HG03060 (cell line): ENCODE measurements around the gene ANKRD11.

Source experiments
- ATAC-seq: cut with Tn5 transposase; IDR thresholded peaks from one replicate; pipeline ENCODE4 v1.9.1; 2021; ENCODE audit warnings: low read depth, moderate number of reproducible peaks; ENCODE audit not compliant: unreplicated experiment

The ANKRD11 gene

DNA sequence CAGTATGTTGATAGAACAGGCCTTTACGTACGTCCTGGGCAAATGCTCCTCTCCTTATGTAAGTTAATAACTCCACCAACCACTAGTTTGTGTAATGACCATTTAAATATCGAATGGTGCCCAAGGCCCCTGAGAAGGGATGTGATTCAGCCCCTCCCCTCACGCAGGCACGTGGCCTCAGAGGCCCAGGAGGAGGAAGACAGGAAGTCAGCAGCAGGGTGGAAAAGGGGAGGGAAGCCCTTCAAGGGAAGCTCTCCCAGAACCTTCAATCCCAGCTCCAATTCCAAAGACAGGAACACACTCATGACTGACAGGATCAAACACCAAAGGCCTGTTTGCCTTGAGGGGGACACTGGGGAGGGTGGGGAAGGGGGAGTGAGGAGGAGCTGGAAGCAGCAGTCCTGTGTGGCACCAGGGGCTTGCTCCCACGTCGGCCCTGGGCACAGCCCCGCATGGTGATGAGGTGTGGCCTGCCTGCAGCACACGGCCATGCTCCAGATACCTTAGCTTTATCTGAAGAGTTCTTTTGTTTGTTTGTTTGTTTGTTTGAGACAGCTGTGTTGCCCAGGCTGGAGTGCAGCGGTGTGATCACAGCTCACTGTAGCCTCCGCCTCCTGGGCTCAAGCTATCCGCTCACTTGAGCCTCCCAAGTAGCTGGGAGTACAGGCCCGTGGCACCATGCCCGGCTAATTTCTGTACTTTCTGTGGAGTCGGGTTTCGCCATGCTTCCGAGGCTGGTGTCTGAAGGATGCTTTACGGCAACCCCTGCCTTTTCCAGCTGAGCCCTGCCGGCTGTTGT is 167.8 kb downstream of the ANKRD11 start:
- no peak for ATAC-seq

DNA sequence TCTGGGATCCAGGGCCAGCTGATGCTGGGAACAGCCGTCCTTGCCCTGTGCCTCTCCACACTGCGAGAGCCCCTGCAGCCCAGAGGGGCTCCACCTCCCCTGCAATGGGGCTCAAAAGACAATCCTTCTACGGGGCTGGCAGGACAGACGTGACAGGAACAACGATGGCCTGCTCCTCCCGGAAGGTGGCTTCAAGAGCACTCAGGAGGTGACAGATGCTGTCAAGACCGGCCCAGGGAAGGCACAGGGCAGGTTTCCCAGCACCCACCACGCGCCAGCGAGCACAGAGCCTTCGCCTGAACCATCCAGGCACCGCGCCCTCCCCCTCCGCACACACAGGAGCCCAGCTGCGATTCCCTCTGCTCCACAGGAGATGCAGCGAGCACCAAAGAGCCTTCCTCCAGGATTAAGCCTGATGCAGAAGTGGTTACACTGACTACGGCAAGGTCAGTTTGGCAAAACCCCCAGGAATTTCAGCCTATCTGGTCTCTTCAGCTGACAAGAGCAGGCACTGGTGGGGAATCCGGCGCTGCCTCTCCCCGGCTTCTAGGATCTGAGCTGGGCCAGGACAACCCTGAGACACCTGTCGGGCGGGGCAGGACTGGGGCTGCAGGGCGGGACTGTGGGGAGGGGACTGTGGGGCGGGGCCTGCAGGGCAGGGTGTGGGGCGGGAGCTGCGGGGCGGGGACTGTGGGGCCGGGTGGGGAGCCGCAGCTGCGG is 169.4 kb downstream of the ANKRD11 start:
- no peak for ATAC-seq

DNA sequence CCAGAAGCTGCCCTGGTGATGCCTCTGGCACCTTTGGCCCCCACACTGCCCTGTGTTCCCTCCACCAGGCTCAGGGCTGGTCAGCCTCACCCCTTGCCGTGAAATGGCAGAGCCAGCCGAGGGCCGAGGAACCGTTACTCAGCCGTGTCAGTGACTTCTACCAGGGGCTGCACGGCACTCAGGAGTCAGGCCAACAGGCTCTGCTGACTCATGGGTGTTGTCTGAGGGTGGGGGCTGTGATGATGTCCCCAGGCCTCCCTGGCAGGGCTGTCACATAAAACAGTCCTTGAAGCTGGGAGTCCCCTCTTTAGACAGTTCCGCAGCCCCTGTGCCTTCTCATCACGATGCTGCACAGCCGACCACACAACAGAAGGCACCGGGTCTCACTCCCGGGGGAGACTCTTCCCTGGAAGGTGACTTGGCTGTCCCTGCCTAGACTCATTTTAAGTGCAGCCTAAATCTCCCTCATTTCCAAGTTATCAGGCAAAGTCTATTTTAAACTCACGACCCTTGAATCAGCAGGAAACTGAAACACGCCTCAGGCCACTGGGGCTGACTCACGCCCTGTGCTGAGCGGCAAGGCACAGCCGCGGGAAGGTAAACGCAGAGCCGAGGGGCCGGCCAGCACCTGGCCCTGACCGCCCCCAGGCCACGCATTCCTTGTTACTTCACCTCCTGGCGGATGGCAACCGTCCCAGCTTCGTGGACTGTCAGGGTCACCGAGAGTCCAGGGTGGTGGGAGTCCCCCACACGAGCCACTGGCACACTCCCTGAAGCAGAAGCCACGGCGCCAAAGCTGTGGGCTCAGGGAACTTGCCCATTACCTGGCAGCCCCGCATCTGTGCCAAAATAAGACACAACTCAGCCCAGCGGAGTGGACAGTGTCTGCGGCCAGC is 170.2 kb downstream of the ANKRD11 start:
- no peak for ATAC-seq

DNA sequence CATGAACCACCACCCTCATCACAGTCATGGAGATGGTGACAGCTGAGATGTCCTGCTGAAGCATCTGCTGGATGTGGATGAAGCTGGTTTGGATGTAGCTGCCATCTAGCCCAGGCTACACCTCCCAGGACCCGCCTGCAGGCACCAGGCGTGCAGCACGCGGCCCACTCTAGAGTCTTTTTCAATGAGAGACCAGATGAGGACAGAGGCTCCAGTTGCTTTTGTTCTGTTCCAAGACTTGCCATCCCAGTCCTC is 170.8 kb downstream of the ANKRD11 start:
- ATAC-seq, result no peak

DNA sequence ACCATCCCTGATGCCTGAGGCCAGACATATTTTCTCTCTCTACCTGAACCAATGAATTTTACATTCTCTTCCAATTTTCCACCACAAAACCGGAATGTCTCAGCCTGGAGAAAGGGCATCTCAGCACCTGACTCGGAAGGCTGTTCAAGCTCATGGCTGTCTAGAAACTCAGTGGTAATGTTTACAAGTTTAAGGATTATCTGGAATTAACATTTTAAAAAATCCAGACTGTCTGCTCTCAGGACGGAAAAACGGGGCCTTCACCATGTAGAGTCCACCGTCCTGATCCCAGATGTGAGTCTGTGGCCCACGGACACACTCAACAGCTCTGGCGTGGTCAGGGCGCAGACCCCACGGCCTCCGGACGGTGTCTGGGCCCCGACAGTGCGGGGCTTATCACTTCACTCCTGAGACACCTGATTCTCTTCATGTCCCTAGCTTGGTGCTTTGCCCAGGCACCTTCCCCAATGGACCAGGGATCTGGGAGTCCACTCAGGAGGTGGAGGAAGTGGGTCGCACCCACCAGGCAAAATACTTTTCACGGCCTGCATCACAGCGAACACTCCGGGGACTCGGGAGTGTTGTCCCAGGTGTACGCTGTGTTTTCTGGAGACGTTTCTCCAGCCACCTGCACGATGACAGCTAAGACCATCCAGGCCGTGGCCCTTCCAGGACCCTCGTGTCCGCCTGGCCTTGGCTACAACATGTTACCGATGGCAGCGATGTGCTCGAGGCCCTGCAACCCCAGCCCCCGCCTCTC is 171.3 kb downstream of the ANKRD11 start:
- no peak for ATAC-seq

DNA sequence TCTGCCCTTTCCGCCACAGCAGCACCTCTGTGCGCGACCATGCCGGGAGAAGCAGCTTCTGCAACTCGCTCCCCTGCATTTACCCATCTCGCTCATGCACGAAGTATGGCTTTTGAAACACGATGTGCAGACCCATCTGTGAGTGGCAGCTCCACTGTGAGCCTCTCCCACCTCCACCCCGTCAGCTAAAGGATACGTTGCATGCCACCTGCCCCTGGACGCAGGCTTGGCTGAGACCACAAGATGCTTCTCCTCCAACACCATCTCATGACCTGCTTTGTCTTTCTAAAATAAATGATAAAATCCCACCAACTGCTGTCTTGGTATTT is 172.0 kb downstream of the ANKRD11 start:
- no peak for ATAC-seq

DNA sequence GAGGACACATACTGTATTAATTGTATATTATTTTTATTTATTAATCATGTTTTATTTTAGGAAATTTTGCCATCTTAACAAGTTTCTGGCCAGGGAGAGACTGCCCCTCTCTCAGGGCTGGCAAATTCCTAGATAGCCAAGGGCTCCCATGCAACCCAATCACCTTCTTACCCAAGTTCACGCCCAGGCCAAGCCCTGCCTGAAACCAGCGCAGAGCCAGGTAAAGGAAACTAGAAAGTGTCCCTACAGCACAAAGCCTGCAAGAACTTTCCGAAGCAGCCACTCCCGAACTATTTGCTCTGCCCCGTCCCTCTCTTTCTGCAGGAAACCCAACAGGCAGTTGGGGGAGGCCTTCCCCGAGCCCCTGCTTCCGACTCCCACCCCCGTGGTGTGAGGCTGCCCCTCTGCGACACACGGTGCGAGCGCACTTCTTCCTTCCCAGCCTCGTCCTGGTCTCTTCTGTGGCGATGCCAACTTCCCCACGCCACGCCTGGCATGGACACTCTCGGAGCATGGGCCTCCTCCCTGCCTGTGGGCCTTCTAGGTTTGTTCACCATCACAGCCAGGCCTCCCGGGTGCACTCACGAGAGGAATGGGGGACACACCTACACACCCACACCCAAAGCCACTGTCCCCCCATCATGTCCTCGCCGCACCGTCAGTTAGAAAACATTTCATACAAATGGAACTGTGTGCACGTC is 172.5 kb downstream of the ANKRD11 start:
- ATAC-seq, result no peak

DNA sequence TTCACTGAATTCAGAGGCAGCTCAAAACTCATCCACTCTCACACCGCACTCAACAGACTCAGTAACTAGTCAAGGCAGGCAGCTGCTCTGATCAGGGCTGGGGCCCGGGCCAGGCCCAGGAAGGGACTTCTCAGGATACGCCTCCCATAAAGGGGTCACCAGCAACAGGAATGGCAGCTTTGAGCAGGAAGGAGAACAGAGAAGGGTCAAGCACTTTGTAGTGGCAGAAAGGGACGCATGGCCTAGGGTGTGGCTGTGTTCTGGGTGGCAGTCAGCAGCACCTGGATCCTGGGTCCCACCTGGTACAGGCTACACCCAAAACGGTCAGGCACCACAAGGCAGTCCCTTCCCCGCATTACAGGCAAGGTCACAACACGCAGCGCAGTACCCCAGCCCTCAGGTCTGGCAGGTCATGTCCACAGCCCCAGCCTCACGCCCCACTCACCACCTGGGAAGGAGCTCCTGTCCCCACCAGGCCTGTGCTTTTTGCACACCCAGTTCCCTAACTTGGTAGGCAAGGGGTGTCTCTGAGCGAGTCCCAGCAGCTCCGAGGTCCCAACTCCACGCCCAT is 173.2 kb downstream of the ANKRD11 start:
- no peak for ATAC-seq

DNA sequence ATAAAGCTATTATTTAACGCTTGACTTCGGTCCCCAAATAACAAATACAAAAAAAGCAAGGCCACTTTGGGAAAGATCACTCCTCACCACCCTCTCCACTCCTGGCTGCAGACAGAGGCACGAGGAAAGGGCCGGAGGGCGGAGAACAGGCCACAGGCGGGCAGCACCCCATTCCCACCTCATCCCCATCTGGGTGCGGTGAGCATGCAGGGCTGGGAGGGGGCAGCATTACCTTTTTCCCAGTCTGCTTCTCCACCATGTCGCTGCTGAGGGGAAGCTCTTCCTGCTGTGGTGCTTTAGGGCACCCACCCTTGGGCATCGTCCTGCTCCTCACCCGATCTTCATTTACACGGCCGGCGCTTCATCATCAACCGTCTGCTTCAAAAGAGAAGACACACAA is 173.7 kb downstream of the ANKRD11 start:
- no peak for ATAC-seq

DNA sequence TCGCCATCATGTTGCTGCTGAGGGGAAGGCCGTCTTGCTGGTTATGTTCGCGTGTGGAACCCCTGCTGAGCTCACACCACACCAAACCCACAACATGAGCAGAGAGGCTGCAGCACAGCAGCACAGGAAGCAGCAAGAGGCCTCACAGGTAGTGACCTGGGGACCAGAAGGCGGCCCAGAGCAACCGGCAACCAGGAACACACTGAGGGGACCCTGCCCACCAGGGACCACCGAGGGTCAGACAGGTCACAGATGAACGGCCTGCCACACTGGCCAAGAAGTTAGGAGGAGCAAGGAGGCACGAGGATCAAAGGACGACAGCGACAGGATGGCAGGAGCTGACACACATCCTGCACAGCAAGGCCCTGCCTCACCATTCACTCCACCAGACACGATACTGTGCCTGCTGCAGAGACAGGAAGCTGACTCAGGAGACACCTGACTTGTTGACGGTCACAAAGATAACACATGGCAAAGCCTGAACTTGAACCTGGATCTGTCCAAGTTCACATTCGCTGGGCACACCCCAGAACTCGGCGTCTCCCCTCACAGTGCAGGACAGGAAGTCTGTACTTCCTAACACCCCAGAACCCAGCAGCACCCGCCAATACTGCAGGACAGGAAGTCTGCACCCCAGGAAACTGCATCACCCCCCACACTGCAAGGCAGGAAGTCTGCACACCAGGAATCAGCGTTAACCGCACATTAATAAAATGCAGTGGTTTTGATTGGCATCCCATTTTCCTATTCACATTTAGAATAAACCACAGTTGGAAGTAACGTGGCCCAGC is 174.4 kb downstream of the ANKRD11 start:
- no peak for ATAC-seq

DNA sequence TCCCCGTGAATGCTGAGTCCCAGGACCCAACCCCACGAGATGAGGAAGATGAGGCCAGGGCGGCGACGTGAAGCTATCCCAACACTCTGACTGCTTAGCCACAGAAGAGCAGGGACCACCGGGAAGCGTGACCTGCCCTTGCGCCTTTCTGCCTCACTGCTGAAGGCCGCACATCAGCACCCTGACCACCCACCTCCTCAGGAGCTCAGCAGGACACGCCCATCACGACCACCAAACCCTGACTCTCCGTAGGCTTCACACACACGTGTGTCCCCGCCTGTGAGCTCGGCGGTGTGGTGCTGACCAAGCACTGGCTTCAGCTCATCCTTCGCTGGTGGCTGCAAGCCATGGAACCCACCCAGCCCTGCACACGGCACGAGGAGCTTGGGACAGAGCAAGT is 175.1 kb downstream of the ANKRD11 start:
- no peak for ATAC-seq

DNA sequence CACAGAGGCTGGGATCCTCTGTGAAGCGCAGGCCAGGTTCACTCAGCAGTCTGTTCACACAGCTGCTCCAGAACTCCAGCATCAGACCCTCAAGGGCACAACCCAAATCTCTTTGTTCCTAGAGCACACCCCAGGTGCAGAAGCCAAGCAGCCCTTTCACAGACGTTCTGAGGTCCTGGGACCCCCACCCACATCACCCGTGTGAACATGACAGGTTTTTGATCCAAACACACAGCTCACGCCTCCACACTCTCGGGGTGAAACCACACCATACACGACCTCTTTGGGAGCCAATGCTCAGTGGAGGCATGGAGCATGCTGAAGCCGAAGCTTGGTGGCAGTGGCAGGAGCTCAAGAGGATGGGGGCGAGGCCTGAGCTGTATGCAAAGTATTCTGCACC is 175.5 kb downstream of the ANKRD11 start:
- no peak for ATAC-seq

DNA sequence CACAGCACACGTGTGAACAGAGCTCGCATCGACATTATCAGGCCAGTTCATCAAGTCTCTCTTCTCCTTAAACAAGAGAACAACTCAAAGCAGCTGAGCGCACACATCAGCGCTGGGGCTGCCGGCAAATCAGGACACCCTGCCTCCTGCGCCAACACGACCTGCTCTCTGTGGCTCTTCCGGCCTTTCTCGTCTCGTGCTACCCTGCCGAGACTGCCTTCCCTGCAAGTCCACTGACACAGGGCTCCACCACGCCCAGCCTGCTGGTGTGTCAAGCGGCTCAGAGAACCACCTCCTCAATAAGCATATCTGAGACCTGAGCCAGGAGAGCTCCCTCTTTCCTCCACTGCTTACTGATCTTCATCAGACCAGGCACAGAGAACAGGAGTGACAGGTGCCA is 176.0 kb downstream of the ANKRD11 start:
- no peak for ATAC-seq

DNA sequence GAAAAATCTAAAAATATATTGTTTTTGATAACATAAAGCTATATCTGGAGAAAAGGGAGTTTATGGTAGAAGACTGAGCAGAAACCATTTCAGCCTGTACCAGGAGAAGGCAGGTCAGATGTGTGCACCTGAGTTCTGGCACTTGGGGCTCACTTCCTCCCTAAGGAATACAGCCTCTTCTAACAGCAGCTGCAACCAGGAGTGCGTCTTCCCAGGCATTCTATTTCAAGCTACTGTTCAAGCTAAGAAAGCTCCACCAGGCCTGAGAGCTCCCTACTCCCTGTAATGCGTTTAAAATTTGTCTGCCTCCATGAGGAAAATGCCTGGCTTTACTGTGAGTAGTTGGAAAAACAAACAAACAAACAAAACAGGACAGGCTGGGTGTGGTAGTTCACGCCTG is 176.8 kb downstream of the ANKRD11 start:
- ATAC-seq, result no peak

DNA sequence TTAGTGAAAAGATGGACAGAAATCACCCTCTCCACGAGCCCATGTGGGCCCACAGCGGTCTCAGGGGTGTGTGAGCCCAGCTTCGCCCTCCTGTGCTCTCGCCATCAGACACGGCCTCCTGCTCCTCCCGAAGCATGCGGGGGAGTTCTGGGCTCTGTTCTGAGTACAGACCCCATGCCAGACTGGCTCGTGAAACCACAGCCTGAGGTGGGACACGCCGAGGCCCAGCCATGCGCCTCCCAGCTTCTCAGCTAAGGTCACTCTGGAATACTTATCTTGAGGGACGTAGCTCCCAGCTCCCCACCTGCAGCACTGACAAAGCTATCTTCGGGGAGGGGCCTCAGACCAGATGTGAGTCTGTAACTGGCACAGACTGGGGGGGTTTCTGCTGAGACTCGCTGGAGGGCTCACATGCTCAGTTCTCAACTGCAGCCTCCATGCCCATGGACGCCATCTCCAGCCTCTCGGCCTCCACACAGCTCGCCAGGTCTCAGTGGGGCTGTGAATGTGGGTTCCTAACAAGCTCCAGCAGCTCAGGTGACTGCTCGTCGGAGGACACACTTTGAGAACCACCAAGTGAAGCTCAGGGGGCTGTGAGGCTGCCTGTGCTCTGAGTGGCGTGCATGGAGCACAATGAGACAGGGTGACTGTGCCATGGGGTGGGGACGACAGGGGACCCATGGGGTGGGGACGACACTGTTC is 177.6 kb downstream of the ANKRD11 start:
- no peak for ATAC-seq

DNA sequence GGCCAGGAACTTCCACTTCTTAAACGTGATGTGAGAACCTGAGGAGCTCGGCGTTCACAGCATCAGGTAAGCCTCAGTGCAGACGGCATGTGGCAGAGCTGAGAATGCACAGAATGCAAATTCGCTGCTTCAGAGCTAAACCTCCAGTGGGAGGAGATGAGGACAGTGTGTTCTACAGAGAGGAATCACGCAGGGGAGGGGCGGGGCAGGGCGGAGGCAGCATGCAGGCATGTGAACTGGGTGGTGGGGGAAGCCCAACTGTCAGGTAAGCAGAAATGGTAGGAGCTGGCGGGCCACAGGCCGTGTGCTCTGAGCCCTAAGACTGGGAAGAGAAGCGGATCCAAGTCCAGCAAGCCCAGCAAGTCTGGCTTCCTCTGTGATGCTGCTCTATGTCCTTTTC is 178.2 kb downstream of the ANKRD11 start:
- no peak for ATAC-seq

DNA sequence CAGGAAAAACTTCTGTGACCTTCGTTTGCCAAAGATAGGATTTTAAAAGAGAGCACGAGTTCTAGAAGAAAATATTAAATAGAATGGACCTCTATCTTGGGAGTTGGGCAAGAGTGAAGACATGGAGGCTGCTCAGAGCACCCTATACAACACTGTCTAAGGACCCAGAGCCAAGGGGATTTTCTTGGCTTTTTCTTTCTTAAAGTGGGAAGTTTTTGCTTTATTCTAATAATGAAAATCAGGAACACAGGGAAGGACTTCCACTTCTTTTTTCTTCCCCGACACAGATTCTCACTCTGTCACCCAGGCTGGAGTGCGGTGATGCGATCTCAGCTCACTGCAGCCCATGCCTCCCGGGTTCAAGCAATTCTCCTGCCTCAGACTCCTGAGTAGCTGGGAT is 178.7 kb downstream of the ANKRD11 start:
- no peak for ATAC-seq

DNA sequence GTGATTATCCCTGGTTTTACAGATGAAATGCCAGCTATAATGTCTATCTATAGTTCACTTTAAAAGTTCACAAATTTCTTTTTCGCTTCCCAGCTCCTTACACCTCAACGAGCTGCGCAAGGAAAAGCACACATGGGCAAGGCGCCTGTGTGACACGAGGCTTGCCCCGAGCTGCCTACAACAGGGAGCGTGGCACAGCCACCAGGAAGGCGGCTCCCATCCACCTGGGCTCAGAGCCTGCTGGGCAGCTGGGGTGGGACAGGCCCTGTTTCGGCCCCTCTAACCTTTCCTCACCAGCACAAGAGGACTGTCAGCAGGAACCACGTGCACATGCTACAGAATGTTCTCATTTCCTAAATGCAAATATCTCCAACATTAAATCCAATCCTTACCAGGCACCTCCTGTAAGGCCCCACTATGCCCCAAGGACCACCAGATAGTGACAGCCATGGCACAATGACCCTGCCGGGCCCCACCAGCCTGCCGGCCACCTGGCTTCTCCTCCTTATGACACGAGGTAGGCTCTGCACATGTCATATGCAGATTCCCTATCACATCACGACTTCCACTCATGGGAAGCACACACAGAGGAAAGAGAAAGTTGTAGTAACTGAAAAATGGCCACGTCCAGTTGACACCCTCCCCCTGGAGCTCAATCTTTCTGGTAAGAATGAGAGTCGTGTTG is 180.8 kb downstream of the ANKRD11 start:
- no peak for ATAC-seq
